Naive B cell (primary cell): ENCODE data around the gene SGMS1. TPM values are rescaled to one million over a fixed set of nuclear protein-coding genes. Genes with fewer than 3 reads are reported as not detected.

ENCODE experiments used
- ATAC-seq, 2 donors: fragments of 150-1000 bp; cut with Tn5 transposase; 2 replicates each; pipeline ENCODE4 v1.10.0; 2021; ENCODE audit warnings: low read depth in 2 of 2, mild to moderate bottlenecking in 2 of 2, moderate library complexity in 2 of 2
- DNase-seq: peaks from one replicate; pipeline ENCODE4 v3.0.0; 2022
- H3K27ac Mint-ChIP-seq, 6 donors: one replicate each; pipeline ENCODE4 v1.8.0; 2020 to 2022; ENCODE audit warnings: mild to moderate bottlenecking in 6 of 6, mixed read lengths in 6 of 6, moderate library complexity in 5 of 6, inconsistent platforms in 2 of 6
- H3K27me3 Mint-ChIP-seq, 3 donors: one replicate each; pipeline ENCODE4 v1.8.0; 2021 to 2022; ENCODE audit warnings: mixed read lengths in 3 of 3, mild to moderate bottlenecking in 1 of 3
- H3K36me3 Mint-ChIP-seq, 2 donors: one replicate each; pipeline ENCODE4 v1.8.0; 2020 to 2022; ENCODE audit warnings: mixed read lengths in 2 of 2, inconsistent platforms in 1 of 2, mild to moderate bottlenecking in 1 of 2
- H3K4me1 Mint-ChIP-seq, 3 donors: one replicate each; pipeline ENCODE4 v1.8.0; 2020 to 2022; ENCODE audit warnings: mixed read lengths in 3 of 3, inconsistent platforms in 1 of 3, mild to moderate bottlenecking in 1 of 3, moderate library complexity in 1 of 3
- H3K4me3 Mint-ChIP-seq, 8 donors: one replicate each; pipeline ENCODE4 v1.8.0; 2020 to 2022; ENCODE audit warnings: mild to moderate bottlenecking in 8 of 8, mixed read lengths in 8 of 8, moderate library complexity in 8 of 8, inconsistent platforms in 2 of 8
- H3K9me3 Mint-ChIP-seq, 7 donors: one replicate each; pipeline ENCODE4 v1.8.0; 2020 to 2022; ENCODE audit warnings: mixed read lengths in 7 of 7, mild to moderate bottlenecking in 5 of 7, inconsistent platforms in 2 of 7, moderate library complexity in 1 of 7
- polyA plus RNA-seq, 6 donors: library from polyadenylated mRNA; unstranded; fragments of 300-500 nt; fragmentation: Illumina TruSeq; gene quantifications; one replicate each; pipeline ENCODE4 v1.2.3, GENCODE V29; 2021; ENCODE audit warnings: low read depth in 6 of 6

The SGMS1 gene
- polyA plus RNA-seq, 6 donors from 2014 or later = 14.2 to 21.7 (median 16.7) TPM

GRCh38 chr10:50299948-50300669, 323.6 kb downstream of the SGMS1 start:
- no peak for DNase-seq
- no peak for ATAC-seq
- Mint-ChIP-seq H3K4me1 (peaks cover 6 to 35% (median 23%) of the 10 kb centered on the region in 3 donors), H3K36me3 (peaks cover 6 to 8% of the 10 kb centered on the region in 2 donors), H3K27ac (no peak overlapping the region), H3K9me3 (peaks cover 5 to 18% (median 15%) of the 10 kb centered on the region in 7 donors), H3K27me3 (no peaks in the 10 kb centered on the region), H3K4me3 (no peak overlapping the region)

DNA sequence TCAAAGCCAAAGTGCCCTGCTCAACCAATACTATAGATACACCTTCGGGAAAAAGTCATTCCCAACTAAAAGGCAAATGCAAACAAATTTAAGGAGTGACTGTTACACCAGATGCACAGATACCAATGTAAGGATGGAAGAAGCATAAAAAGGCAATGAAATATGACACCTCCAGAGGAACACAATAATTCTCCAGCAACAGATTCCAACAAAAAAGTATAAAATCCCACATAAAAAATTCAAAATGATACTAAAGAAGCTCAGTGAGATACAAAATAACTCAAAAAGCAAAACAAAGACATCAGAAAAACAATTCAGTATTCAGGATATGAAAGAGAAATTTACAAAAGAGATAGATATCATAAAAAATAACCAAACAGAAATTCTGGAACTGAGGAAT, 328.4 kb downstream of the SGMS1 start:
- H3K9me3 Mint-ChIP-seq = peaks cover 5 to 18% (median 15%) of the 10 kb centered on the region in 7 donors
- peak overlapping the region in 1 of 6 donors; percentile 59 for H3K27ac Mint-ChIP-seq
- H3K4me1 Mint-ChIP-seq = peaks cover 2 to 12% (median 3%) of the 10 kb centered on the region in 3 donors
- no peak overlapping the region for H3K4me3 Mint-ChIP-seq
- peaks cover 6 to 8% of the 10 kb centered on the region in 2 donors for H3K36me3 Mint-ChIP-seq
- DNase-seq (no peak), ATAC-seq (no peak)
- no peaks in the 10 kb centered on the region for H3K27me3 Mint-ChIP-seq

DNA sequence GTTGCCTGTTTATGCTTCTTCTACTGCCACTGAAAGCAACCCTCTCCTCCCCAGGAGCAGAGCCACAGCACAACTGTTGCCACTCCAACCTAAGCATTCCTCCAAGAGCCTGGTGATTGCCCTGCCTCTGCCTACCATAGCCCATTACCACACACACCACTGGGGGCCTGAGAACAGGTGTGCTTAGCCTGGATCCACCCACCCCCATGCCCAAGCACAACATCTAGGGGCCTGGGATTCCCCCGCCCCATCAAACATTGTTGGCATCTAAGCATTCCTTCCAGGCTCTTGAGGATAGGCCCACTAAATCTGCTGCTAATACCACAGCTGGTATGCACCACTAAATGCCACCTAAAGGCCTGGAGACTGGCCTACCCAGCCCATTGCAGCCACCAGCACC, 329.2 kb downstream of the SGMS1 start:
- Mint-ChIP-seq H3K27me3 (no peaks in the 10 kb centered on the region), H3K4me3 (no peak overlapping the region), H3K36me3 (peaks cover 6 to 8% of the 10 kb centered on the region in 2 donors), H3K9me3 (peaks cover 5 to 18% (median 13%) of the 10 kb centered on the region in 7 donors), H3K27ac (no peak overlapping the region), H3K4me1 (peaks cover 2 to 12% (median 3%) of the 10 kb centered on the region in 3 donors)
- ATAC-seq = no peak
- DNase-seq = no peak

- ATAC-seq (no peak), DNase-seq (no peak)
- Mint-ChIP-seq H3K27me3 (no peaks in the 10 kb centered on the region), H3K27ac (peak overlapping the region in 2 of 6 donors; percentile 22 to 34), H3K36me3 (peaks cover 2 to 8% of the 10 kb centered on the region in 2 donors), H3K4me3 (no peak overlapping the region), H3K4me1 (peaks cover 2 to 12% (median 3%) of the 10 kb centered on the region in 3 donors), H3K9me3 (peaks cover 5 to 13% (median 9%) of the 10 kb centered on the region in 7 donors)
These were observed 330.0 kb downstream of the SGMS1 start for GRCh38 chr10:50293513-50294313.

DNA sequence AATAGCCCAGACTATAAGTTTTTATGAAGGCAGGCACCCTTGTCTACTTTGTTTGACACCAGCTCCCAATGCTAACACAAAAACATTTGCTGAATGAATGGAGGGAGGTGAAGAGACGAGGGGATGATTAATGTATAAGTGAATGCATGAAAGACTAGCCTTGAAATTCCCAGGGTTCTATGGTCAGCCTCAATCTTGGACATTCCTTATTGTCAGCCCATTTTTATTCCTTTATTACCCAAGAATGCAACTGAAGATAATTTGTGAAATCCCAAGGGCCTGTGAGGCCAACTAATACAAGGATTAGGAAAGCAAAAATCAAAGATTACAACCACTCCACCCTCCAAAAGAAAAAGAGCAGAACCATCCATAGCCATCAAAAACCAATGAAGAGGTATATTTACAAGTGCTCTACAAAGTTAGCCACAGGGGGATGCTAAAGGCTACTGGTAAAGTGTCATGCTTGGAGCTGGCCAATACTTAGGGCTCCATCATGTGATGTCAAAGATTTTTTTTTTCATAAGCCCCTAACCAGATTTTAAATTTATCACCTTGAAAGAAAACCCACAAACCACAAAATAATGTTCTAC, 332.4 kb downstream of the SGMS1 start:
- no peak for DNase-seq
- Mint-ChIP-seq H3K4me3 (no peak overlapping the region), H3K36me3 (no peaks in the 10 kb centered on the region), H3K4me1 (peaks cover 2 to 6% (median 3%) of the 10 kb centered on the region in 3 donors), H3K27me3 (peaks cover 0 to 1% (median 0%) of the 10 kb centered on the region in 3 donors), H3K27ac (peak overlapping the region in 1 of 6 donors; percentile 52), H3K9me3 (peaks cover 0 to 4% (median 2%) of the 10 kb centered on the region in 7 donors)
- ATAC-seq = no peak

GRCh38 chr10:50289196-50289595, 334.6 kb downstream of the SGMS1 start:
- Mint-ChIP-seq H3K9me3 (no peaks in the 10 kb centered on the region), H3K4me3 (no peak overlapping the region), H3K27me3 (peaks cover 4 to 5% (median 4%) of the 10 kb centered on the region in 3 donors), H3K4me1 (peaks cover 2 to 6% (median 3%) of the 10 kb centered on the region in 3 donors), H3K27ac (no peak overlapping the region), H3K36me3 (no peaks in the 10 kb centered on the region)
- ATAC-seq (no peak), DNase-seq (no peak)

GRCh38 chr10:50286996-50287803, 336.6 kb downstream of the SGMS1 start:
- Mint-ChIP-seq H3K27me3 (peaks cover 12 to 23% (median 20%) of the 10 kb centered on the region in 3 donors), H3K4me1 (no peaks in the 10 kb centered on the region), H3K27ac (peak overlapping the region in 1 of 6 donors; percentile 14), H3K36me3 (no peaks in the 10 kb centered on the region), H3K4me3 (no peak overlapping the region), H3K9me3 (no peaks in the 10 kb centered on the region)
- DNase-seq = no peak
- ATAC-seq = no peak

GRCh38 chr10:50286517-50286916, 337.2 kb downstream of the SGMS1 start:
- Mint-ChIP-seq H3K36me3 (peaks cover 0 to 7% of the 10 kb centered on the region in 2 donors), H3K4me1 (no peaks in the 10 kb centered on the region), H3K4me3 (no peak overlapping the region), H3K9me3 (peaks cover 0 to 3% (median 0%) of the 10 kb centered on the region in 7 donors), H3K27me3 (peaks cover 12 to 30% (median 27%) of the 10 kb centered on the region in 3 donors), H3K27ac (no peak overlapping the region)
- DNase-seq (no peak), ATAC-seq (no peak)

- Mint-ChIP-seq H3K27ac (peak overlapping the region in 1 of 6 donors; percentile 8), H3K9me3 (peaks cover 0 to 7% (median 0%) of the 10 kb centered on the region in 7 donors), H3K4me3 (peak overlapping the region in 1 of 8 donors; percentile 16), H3K36me3 (peaks cover 0 to 8% of the 10 kb centered on the region in 2 donors), H3K4me1 (no peaks in the 10 kb centered on the region), H3K27me3 (peaks cover 23 to 56% (median 54%) of the 10 kb centered on the region in 3 donors)
- no peak for ATAC-seq
- DNase-seq = no peak
These were observed 341.7 kb downstream of the SGMS1 start for GRCh38 chr10:50281967-50282522.

DNA sequence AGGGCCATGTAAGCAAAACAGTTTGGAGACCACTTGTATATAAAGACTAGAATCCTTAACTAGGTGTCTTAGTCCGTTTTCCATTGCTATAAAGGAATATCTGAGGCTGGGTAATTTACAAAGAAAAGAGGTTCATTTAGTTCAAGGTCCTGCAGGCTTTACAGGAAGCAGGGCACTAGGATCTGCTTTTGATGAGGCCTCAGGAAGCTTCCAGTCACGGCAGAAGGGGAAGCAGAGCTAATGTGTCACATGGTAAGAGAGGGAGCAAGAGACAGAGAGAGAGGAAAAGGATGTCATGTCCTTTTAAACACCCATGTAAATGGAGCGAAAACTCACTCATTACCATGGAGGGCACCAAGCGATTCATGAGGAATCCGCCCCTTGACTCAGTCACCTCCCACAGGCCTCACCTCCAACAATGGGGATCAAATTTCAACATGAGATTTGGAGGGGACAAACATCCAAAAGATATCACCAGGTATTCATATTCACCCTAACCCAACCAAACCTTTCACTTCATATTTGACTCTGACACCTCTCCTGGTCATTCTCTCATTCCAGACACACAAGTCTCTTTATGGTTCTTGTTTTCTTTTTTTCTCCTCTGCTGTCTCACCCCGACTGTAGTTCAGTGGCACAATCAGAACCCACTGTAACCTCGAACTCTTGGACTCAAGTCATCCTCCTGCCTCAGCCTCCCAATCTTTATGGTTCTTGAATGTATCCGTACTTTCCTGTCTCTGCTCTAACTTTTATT, 342.4 kb downstream of the SGMS1 start:
- DNase-seq = no peak
- Mint-ChIP-seq H3K27ac (peak overlapping the region in 1 of 6 donors; percentile 8), H3K36me3 (peaks cover 0 to 8% of the 10 kb centered on the region in 2 donors), H3K4me1 (no peaks in the 10 kb centered on the region), H3K27me3 (peaks cover 22 to 62% (median 61%) of the 10 kb centered on the region in 3 donors), H3K9me3 (peaks cover 0 to 7% (median 0%) of the 10 kb centered on the region in 7 donors), H3K4me3 (no peak overlapping the region)
- no peak for ATAC-seq

- ATAC-seq (no peak), DNase-seq (no peak)
- H3K27me3 Mint-ChIP-seq = peaks cover 23 to 65% (median 65%) of the 10 kb centered on the region in 3 donors
- H3K36me3 Mint-ChIP-seq = peaks cover 0 to 8% of the 10 kb centered on the region in 2 donors
- H3K27ac Mint-ChIP-seq = no peak overlapping the region
- no peak overlapping the region for H3K4me3 Mint-ChIP-seq
- H3K9me3 Mint-ChIP-seq = peaks cover 0 to 7% (median 0%) of the 10 kb centered on the region in 7 donors
- peaks cover 0 to 5% (median 0%) of the 10 kb centered on the region in 3 donors for H3K4me1 Mint-ChIP-seq
These were observed 343.5 kb downstream of the SGMS1 start for GRCh38 chr10:50280049-50280841.
